GM06990 (cell line): Measurements from ENCODE around the gene LRRC3.

Source experiments
- DNase-seq: peaks from one replicate; pipeline ENCODE4 v3.0.0-alpha.2; 2011; ENCODE audit not compliant: insufficient read length; ENCODE audit errors: extremely low read depth
- H3K27me3 ChIP-seq: replicated peaks from 2 replicates; pipeline ENCODE4 v1.6.0; 2011; ENCODE audit warnings: low read length; ENCODE audit not compliant: control insufficient read depth, insufficient read depth
- H3K36me3 ChIP-seq: 2 replicates; pipeline ENCODE4 v1.5.1; 2011; ENCODE audit warnings: low read length; ENCODE audit not compliant: control insufficient read depth, insufficient read depth
- H3K4me3 ChIP-seq: replicated peaks from 2 replicates; pipeline ENCODE4 v1.5.1; 2011; ENCODE audit warnings: low read depth, mild to moderate bottlenecking, control low read depth, low read length
- CTCF ChIP-seq: IDR thresholded peaks from 2 replicates; pipeline ENCODE4 v1.5.1; 2011; ENCODE audit warnings: low read length, control low read depth, mild to moderate bottlenecking, inconsistent platforms; ENCODE audit not compliant: insufficient read depth, poor library complexity, severe bottlenecking

LRRC3 gene

GRCh38 chr21:44460441-44460755 lies 5.1 kb downstream of the LRRC3 start:
- TF ChIP-seq CTCF, result no peak

GRCh38 chr21:44461005-44461404 lies 5.7 kb downstream of the LRRC3 start:
- H3K4me3 ChIP-seq, result no peak overlapping the region
- TF ChIP-seq CTCF, result no peak
- no peak for DNase-seq
- no peaks in the 10 kb centered on the region; the same call in 1 of the 2 replicates for H3K27me3 ChIP-seq
- H3K36me3 ChIP-seq, result no peaks in the 10 kb centered on the region

More at GRCh38 chr21:44460441-44460755, 5.1 kb downstream of the LRRC3 start:
- no peak overlapping the region for H3K4me3 ChIP-seq
- DNase-seq, result no peak
- H3K36me3 ChIP-seq, result no peaks in the 10 kb centered on the region
- H3K27me3 ChIP-seq, result no peaks in the 10 kb centered on the region; the same call in 1 of the 2 replicates

- DNase-seq, result no peak
- H3K36me3 ChIP-seq, result no peaks in the 10 kb centered on the region
- TF ChIP-seq CTCF, result no peak
- H3K4me3 ChIP-seq, result no peak overlapping the region
- H3K27me3 ChIP-seq, result no peaks in the 10 kb centered on the region; the same call in 1 of the 2 replicates
These were observed 6.2 kb downstream of the LRRC3 start for GRCh38 chr21:44461464-44462001.

DNA sequence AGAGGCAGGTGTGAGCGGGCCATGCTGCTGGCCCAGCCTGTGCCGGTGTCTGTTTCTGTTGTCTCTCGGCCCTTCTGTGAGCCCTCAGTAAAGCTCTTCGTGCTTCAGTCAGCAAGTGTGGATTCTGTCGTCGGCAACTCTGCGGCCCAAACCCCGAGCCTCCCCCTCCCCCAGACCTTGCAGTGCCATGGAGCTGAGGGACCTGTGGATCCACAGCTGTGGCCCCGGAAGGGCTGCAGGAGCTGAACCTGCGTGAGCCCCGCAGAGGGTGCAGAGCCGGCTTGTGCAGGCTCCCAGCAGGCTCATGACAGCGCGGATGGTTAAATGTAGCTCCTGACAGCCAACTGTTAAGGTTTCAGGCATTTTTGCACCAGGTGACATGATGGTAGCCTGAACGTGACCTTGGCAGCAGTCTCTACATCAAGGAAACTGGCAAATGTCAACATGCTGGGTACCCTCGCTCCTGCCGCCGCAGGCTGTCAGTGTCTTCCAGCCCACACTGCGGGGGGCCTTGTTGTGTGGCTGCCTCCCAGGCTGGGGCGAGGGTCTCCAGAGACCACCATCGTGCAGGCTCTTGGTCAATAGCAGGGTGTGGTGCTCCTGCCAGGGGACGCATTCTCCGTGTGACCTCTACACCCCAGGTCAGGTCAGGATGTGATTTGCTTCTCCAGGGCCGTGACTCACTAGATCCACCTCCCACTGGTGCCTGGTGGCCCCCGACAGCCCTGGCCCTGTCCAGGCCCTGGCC lies 7.0 kb downstream of the LRRC3 start:
- no peak for TF ChIP-seq CTCF
- H3K27me3 ChIP-seq, result no peaks in the 10 kb centered on the region; the same call in 1 of the 2 replicates
- no peak overlapping the region for H3K4me3 ChIP-seq
- H3K36me3 ChIP-seq, result no peaks in the 10 kb centered on the region
- no peak for DNase-seq

DNA sequence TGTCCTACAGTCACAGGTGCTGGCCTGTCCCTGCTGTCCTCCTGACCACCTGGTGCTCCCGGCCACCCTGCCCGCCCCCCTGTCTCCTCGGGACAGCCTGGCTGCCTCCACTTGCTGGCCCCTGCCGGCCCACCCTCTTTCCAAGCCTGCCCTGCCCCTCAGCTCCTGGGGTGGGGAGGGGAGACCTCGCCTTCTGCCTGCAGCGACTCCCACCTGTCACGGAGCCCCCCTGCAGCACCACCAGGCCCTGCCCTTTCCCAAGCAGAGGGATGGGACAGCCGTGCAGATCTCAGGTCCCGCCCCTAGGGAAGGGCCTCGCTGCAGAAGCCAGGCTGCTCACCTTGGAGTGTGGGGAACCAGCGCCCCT lies 7.5 kb downstream of the LRRC3 start:
- H3K4me3 ChIP-seq, result no peak overlapping the region
- no peak for DNase-seq
- no peaks in the 10 kb centered on the region; the same call in 1 of the 2 replicates for H3K27me3 ChIP-seq
- TF ChIP-seq CTCF, result no peak
- H3K36me3 ChIP-seq, result no peaks in the 10 kb centered on the region
